HepG2 (cell line): Measurements from ENCODE around the gene CDT1. TPM values are rescaled to one million over a fixed set of nuclear protein-coding genes. Genes with fewer than 3 reads are reported as not detected.

Source experiments
- ARNT ChIP-seq: fragments of 450-650 bp; IDR thresholded peaks from 2 replicates; pipeline ENCODE4 v1.6.1; 2017
- CENPT ChIP-seq: sonication (generic); formaldehyde crosslinking; IDR thresholded peaks from 2 replicates; pipeline ENCODE4 v1.8.0; 2022; ENCODE audit warnings: low read depth, mild to moderate bottlenecking, moderate library complexity, missing genetic modification reagents
- CENPX ChIP-seq: sonication (generic); formaldehyde crosslinking; IDR thresholded peaks from 2 replicates; pipeline ENCODE4 v1.9.0; 2021; ENCODE audit warnings: mild to moderate bottlenecking, missing genetic modification reagents, moderate library complexity
- ETS1 ChIP-seq: sonication (generic); formaldehyde crosslinking; IDR thresholded peaks from 2 replicates; pipeline ENCODE4 v1.4.0; 2020; ENCODE audit warnings: missing genetic modification reagents
- FOXJ3 ChIP-seq: sonication (generic); formaldehyde crosslinking; IDR thresholded peaks from 2 replicates; pipeline ENCODE4 v1.4.0; 2020; ENCODE audit warnings: missing genetic modification reagents, mild to moderate bottlenecking, borderline replicate concordance
- GATA4 ChIP-seq: sonication (generic); IDR thresholded peaks from 2 replicates; pipeline ENCODE4 v1.6.1; 2016; ENCODE audit warnings: antibody characterized with exemption, low read depth, borderline replicate concordance
- GTF3A ChIP-seq: sonication (generic); formaldehyde crosslinking; conservative IDR thresholded peaks from 2 replicates; pipeline ENCODE4 v1.4.0; 2020; ENCODE audit warnings: mild to moderate bottlenecking, missing genetic modification reagents
- HDAC2 ChIP-seq: sonication (generic); formaldehyde crosslinking; IDR thresholded peaks from 2 replicates; pipeline ENCODE4 v1.4.0; 2020; ENCODE audit warnings: missing genetic modification reagents
- HIVEP1 ChIP-seq: sonication (generic); formaldehyde crosslinking; IDR thresholded peaks from 2 replicates; pipeline ENCODE4 v1.4.0; 2020; ENCODE audit warnings: mild to moderate bottlenecking, missing genetic modification reagents
- HNF1B ChIP-seq: sonication (generic); formaldehyde crosslinking; IDR thresholded peaks from 2 replicates; pipeline ENCODE4 v1.5.1; 2020; ENCODE audit warnings: mild to moderate bottlenecking, moderate library complexity, missing genetic modification reagents
- KLF6 ChIP-seq: IDR thresholded peaks from 2 replicates; pipeline ENCODE4 v1.8.0; 2016; ENCODE audit warnings: missing biosample characterization, missing genetic modification reagents
- NCOA5 ChIP-seq: sonication (generic); formaldehyde crosslinking; IDR thresholded peaks from 2 replicates; pipeline ENCODE4 v1.4.0; 2020; ENCODE audit warnings: missing genetic modification reagents
- PHF8 ChIP-seq: sonication (generic); formaldehyde crosslinking; IDR thresholded peaks from 2 replicates; pipeline ENCODE4 v1.5.0; 2020; ENCODE audit warnings: missing genetic modification reagents
- POLR2G ChIP-seq: fragments of 200-400 bp; formaldehyde crosslinking; IDR thresholded peaks from 2 replicates; pipeline ENCODE4 v1.6.1; 2018; ENCODE audit warnings: mild to moderate bottlenecking, low read depth, low read length, moderate library complexity
- SMAD9 ChIP-seq: sonication (generic); formaldehyde crosslinking; IDR thresholded peaks from 2 replicates; pipeline ENCODE4 v1.5.1; 2020; ENCODE audit warnings: mild to moderate bottlenecking, missing genetic modification reagents
- ZBTB39 ChIP-seq: sonication (generic); formaldehyde crosslinking; IDR thresholded peaks from 2 replicates; pipeline ENCODE4 v1.5.0; 2020; ENCODE audit warnings: missing genetic modification reagents
- ZBTB46 ChIP-seq: sonication (generic); formaldehyde crosslinking; IDR thresholded peaks from 2 replicates; pipeline ENCODE4 v1.4.0; 2020; ENCODE audit warnings: mild to moderate bottlenecking, missing genetic modification reagents, borderline replicate concordance
- ZNF501 ChIP-seq: sonication (generic); formaldehyde crosslinking; IDR thresholded peaks from 2 replicates; pipeline ENCODE4 v1.5.1; 2020; ENCODE audit warnings: mild to moderate bottlenecking, moderate library complexity, missing genetic modification reagents
- ZNF766 ChIP-seq: sonication (generic); formaldehyde crosslinking; IDR thresholded peaks from 2 replicates; pipeline ENCODE4 v1.5.0; 2020; ENCODE audit warnings: missing genetic modification reagents, borderline replicate concordance
- polyA plus RNA-seq, 8 experiments: library from polyadenylated mRNA; depleted of rRNA in 3 of 8; stranded (reverse) in 7 of 8; unstranded in 1 of 8; fragments of >200 nt; fragmentation: Illumina TruSeq in 4 of 8; extraction: Trizol in 4 of 8; gene quantifications; 2 replicates each; pipeline versions ENCODE4 v1.2.1 to v1.2.3, GENCODE V29; 2011 to 2016; ENCODE audit warnings: low read depth in 4 of 8, missing spikeins in 1 of 8, mixed read lengths in 1 of 8; ENCODE audit not compliant: insufficient read depth in 1 of 8
- total RNA-seq, 5 experiments: library from RNA; depleted of rRNA; stranded (reverse); fragments of >200 nt; fragmentation: Illumina TruSeq; extraction: Trizol; gene quantifications; 2 replicates each; pipeline ENCODE4 v1.2.3, GENCODE V29; 2016; ENCODE audit warnings: low read depth in 1 of 5
- TF ChIP-seq, protein P1 (sequence below), 2 experiments: fragments of 450-650 bp in 1 of 2; sonication (generic) in 1 of 2; formaldehyde crosslinking; IDR thresholded peaks; 2 replicates each; pipeline versions ENCODE4 v1.5.0 to v1.8.0; 2020 to 2022; ENCODE audit warnings: mild to moderate bottlenecking in 1 of 2, missing genetic modification reagents in 1 of 2

The CDT1 gene
- total and polyA plus RNA-seq, 2 of the 13 experiments (the other 11 are each of a cell fraction or from before 2014, with no cell fraction given), result 23.1 to 23.8 TPM

- peak; percentile 18; the same call in 1 of the 2 replicates for TF ChIP-seq ETS1
- no peak for TF ChIP-seq NCOA5
- peak; percentile 81 for TF ChIP-seq GATA4
- peak; percentile 97 for TF ChIP-seq ZNF501 (CRISPR knock-in tag)
- TF ChIP-seq SMAD9 (CRISPR knock-in tag), result 0 out of 2 replicates have a peak, but pooled peaks have one; percentile 6
- TF ChIP-seq FOXJ3 (CRISPR knock-in tag), result no peak
- TF ChIP-seq HDAC2 (CRISPR knock-in tag), result peak; percentile 72
- TF ChIP-seq ZNF766 (CRISPR knock-in tag), result 0 out of 2 replicates have a peak, but pooled peaks have one; percentile 58
- TF ChIP-seq POLR2G, result peak; percentile 98
- no peak for TF ChIP-seq CENPX (CRISPR knock-in tag)
- no peak; the same call in none of the 2 replicates for TF ChIP-seq HIVEP1 (CRISPR knock-in tag)
- TF ChIP-seq ZBTB46 (CRISPR knock-in tag), result peak; percentile 34; the same call in 1 of the 2 replicates
- TF ChIP-seq ZBTB39 (CRISPR knock-in tag), result no peak; the same call in 1 of the 2 replicates
- peak; percentile 4; the same call in 1 of the 2 replicates for TF ChIP-seq KLF6 (CRISPR knock-in tag)
- TF ChIP-seq PHF8 (CRISPR knock-in tag), result peak; percentile 85
- TF ChIP-seq ARNT, result no peak
- TF ChIP-seq, protein P1, sequence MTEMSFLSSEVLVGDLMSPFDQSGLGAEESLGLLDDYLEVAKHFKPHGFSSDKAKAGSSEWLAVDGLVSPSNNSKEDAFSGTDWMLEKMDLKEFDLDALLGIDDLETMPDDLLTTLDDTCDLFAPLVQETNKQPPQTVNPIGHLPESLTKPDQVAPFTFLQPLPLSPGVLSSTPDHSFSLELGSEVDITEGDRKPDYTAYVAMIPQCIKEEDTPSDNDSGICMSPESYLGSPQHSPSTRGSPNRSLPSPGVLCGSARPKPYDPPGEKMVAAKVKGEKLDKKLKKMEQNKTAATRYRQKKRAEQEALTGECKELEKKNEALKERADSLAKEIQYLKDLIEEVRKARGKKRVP (CRISPR knock-in tag; IDR thresholded peaks at IDR 0.05), result peak in 1 of 2 experiments; percentile 66; a peak in 1 of 4 replicates
- TF ChIP-seq CENPT (CRISPR knock-in tag), result peak; percentile 94; the same call in 1 of the 2 replicates
- TF ChIP-seq HNF1B, result peak; percentile 53; the same call in 1 of the 2 replicates
- peak; percentile 99 for TF ChIP-seq GTF3A (CRISPR knock-in tag)
Measured at GRCh38 chr16:88811769-88812512, 8.4 kb downstream of the CDT1 start, which contains the start of gene APRT (continued).
